Measurements from ENCODE around the gene MAN1B1.

- TF ChIP-seq, protein P1, sequence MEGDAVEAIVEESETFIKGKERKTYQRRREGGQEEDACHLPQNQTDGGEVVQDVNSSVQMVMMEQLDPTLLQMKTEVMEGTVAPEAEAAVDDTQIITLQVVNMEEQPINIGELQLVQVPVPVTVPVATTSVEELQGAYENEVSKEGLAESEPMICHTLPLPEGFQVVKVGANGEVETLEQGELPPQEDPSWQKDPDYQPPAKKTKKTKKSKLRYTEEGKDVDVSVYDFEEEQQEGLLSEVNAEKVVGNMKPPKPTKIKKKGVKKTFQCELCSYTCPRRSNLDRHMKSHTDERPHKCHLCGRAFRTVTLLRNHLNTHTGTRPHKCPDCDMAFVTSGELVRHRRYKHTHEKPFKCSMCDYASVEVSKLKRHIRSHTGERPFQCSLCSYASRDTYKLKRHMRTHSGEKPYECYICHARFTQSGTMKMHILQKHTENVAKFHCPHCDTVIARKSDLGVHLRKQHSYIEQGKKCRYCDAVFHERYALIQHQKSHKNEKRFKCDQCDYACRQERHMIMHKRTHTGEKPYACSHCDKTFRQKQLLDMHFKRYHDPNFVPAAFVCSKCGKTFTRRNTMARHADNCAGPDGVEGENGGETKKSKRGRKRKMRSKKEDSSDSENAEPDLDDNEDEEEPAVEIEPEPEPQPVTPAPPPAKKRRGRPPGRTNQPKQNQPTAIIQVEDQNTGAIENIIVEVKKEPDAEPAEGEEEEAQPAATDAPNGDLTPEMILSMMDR (IDR thresholded peaks at IDR 0.05), result no peak
- TF ChIP-seq EZH2phosphoT487 (IDR thresholded peaks at IDR 0.05) (no peak), EZH2 (IDR thresholded peaks at IDR 0.05) (no peak)
Measured at GRCh38 chr9:137149363-137149762, 62.6 kb downstream of the MAN1B1 start.
